ENCODE results near the gene LRRC36. TPM values are rescaled to one million over a fixed set of nuclear protein-coding genes. Genes with fewer than 3 reads are reported as not detected.

LRRC36 gene
- 0.20 TPM for total RNA-seq

- DNase-seq: no peak
Measured at GRCh38 chr16:67326472-67327309, at the start of gene LRRC36, which contains the start of gene KCTD19. TSS of gene LRRC36 (plus strand) at chr16:67326815. CDS start at chr16:67326863, 48 bp downstream. TSS of gene KCTD19 (minus strand) at chr16:67326741. CDS start at chr16:67326707, 34 bp downstream.

- no peak for DNase-seq
Measured at GRCh38 chr16:67277294-67277998, 49.2 kb upstream of the LRRC36 start.

- no peak for DNase-seq
Measured at GRCh38 chr16:67277999-67278772, 48.4 kb upstream of the LRRC36 start.

GRCh38 chr16:67278773-67279295 is 47.8 kb upstream of the LRRC36 start:
- DNase-seq: no peak

- peak; percentile 50 for DNase-seq
Measured at GRCh38 chr16:67279296-67280089, 47.1 kb upstream of the LRRC36 start, which contains the start of gene PLEKHG4. TSS of gene PLEKHG4 (plus strand) at chr16:67279532. CDS start at chr16:67280045, 513 bp downstream.

GRCh38 chr16:67280090-67281015 is 46.3 kb upstream of the LRRC36 start:
- DNase-seq: no peak

- no peak for DNase-seq
Measured at GRCh38 chr16:67281536-67282446, 44.8 kb upstream of the LRRC36 start.

- no peak for DNase-seq
Measured at GRCh38 chr16:67282447-67282805, 44.2 kb upstream of the LRRC36 start.

- DNase-seq: no peak
Measured at GRCh38 chr16:67283039-67283825, 43.4 kb upstream of the LRRC36 start.

GRCh38 chr16:67283826-67284555 is 42.6 kb upstream of the LRRC36 start:
- DNase-seq: no peak

- DNase-seq: no peak
Measured at GRCh38 chr16:67284699-67285646, 41.6 kb upstream of the LRRC36 start.

GRCh38 chr16:67286441-67287235 is 40.0 kb upstream of the LRRC36 start:
- no peak for DNase-seq

- no peak for DNase-seq
Measured at GRCh38 chr16:67287960-67288359, 38.7 kb upstream of the LRRC36 start.

- DNase-seq: no peak
Measured at GRCh38 chr16:67291461-67291860, 35.2 kb upstream of the LRRC36 start.

- DNase-seq: no peak
Measured at GRCh38 chr16:67294171-67294757, 32.4 kb upstream of the LRRC36 start.
